ENCODE measurements around the gene NCK2.

GRCh38 chr2:105791229-105791628 is 46.5 kb downstream of the NCK2 start:
- TF ChIP-seq, protein P1, sequence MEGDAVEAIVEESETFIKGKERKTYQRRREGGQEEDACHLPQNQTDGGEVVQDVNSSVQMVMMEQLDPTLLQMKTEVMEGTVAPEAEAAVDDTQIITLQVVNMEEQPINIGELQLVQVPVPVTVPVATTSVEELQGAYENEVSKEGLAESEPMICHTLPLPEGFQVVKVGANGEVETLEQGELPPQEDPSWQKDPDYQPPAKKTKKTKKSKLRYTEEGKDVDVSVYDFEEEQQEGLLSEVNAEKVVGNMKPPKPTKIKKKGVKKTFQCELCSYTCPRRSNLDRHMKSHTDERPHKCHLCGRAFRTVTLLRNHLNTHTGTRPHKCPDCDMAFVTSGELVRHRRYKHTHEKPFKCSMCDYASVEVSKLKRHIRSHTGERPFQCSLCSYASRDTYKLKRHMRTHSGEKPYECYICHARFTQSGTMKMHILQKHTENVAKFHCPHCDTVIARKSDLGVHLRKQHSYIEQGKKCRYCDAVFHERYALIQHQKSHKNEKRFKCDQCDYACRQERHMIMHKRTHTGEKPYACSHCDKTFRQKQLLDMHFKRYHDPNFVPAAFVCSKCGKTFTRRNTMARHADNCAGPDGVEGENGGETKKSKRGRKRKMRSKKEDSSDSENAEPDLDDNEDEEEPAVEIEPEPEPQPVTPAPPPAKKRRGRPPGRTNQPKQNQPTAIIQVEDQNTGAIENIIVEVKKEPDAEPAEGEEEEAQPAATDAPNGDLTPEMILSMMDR (IDR thresholded peaks at IDR 0.05): no peak
- TF ChIP-seq GABPA (IDR thresholded peaks at IDR 0.05; ENCODE audit: low read depth): no peak
- no peak for TF ChIP-seq TEAD4 (IDR thresholded peaks at IDR 0.05; ENCODE audit: borderline replicate concordance, insufficient read depth)
- TF ChIP-seq TAF1 (IDR thresholded peaks at IDR 0.05; ENCODE audit: borderline replicate concordance, low read depth, low read length): no peak
- TF ChIP-seq POLR2AphosphoS5 (IDR thresholded peaks at IDR 0.05; ENCODE audit: low read depth, low read length): no peak
- no peak for TF ChIP-seq EP300 (IDR thresholded peaks at IDR 0.05; ENCODE audit: borderline replicate concordance in 1 of 2, low read depth in 1 of 2, low read length in 1 of 2)

Data from SK-N-SH (cell line).